GM12892 (cell line): ENCODE measurements around the gene SLC4A8.

Experiments used
- POLR2A ChIP-seq: IDR thresholded peaks from 2 replicates; pipeline ENCODE4 v1.6.1; 2011; ENCODE audit warnings: low read depth, low read length, control low read depth
- TAF1 ChIP-seq: IDR thresholded peaks from 2 replicates; pipeline ENCODE4 v1.6.1; 2011; ENCODE audit warnings: low read depth, mild to moderate bottlenecking, control low read depth, low read length, borderline replicate concordance

- peak; percentile 60; the same call in 1 of the 2 replicates for TF ChIP-seq POLR2A
- no peak for TF ChIP-seq TAF1
Observed at GRCh38 chr12:51392556-51393237, 31.9 kb upstream of the SLC4A8 start.
